Measurements from ENCODE around the gene CHST14. TPM values are rescaled to one million over a fixed set of nuclear protein-coding genes. Genes with fewer than 3 reads are reported as not detected.

CHST14 gene
- polyA plus RNA-seq, 1 of the 3 experiments (the other 2 are of a cell fraction), result 43.2 TPM

DNA sequence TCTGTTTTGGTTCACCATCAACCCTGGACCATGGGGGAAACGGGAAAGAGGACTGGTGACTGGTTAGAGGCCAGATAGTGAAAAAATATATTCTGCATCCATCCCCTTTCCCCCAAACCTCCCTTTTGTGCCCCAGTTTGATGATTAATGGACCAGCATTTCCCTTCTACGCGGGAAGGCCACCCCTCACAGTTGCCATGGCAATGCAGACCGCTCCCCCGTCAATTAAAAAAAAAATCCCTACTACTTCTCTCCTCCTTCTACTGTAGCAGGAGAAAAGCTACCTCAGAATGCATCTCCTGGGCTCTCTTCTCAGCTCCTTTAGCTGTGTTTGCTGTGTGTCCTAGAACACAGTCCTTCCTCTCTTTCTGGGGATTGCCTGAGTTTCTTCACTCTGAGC is 26.0 kb upstream of the CHST14 start:
- Histone ChIP-seq H3K4me3 (ENCODE audit: low read depth in 2 of 2, low read length in 1 of 2) (no peak overlapping the region), H3K9me2 (no peaks in the 10 kb centered on the region), H3K79me2 (ENCODE audit: insufficient read depth) (peaks cover 74% of the 10 kb centered on the region), H2AFZ (ENCODE audit: low read depth) (no peak overlapping the region), H3K27ac (ENCODE audit: low read depth in 2 of 2, low read length in 1 of 2) (no peak overlapping the region), H3K9me3 (no peaks in the 10 kb centered on the region), H3K27me3 (ENCODE audit: insufficient read depth) (no peaks in the 10 kb centered on the region), H3K9ac (no peak overlapping the region), H3K4me1 (ENCODE audit: control insufficient read depth in 1 of 2, insufficient read depth in 2 of 2, low read depth in 1 of 2, low read length in 1 of 2) (peaks cover 6 to 20% of the 10 kb centered on the region in 2 experiments; a peak in 3 of 4 replicates), H3K4me2 (no peak overlapping the region), H3K36me3 (replicated peaks in 1 of 2; ENCODE audit: control insufficient read depth in 1 of 2, insufficient read depth in 2 of 2, low read length in 1 of 2) (no peaks in the 10 kb centered on the region), H4K20me1 (ENCODE audit: insufficient read depth) (peaks cover 60% of the 10 kb centered on the region), H3F3A (replicated peaks; ENCODE audit: insufficient read depth) (no peaks in the 10 kb centered on the region)
- TF ChIP-seq GABPA (IDR thresholded peaks at IDR 0.05; ENCODE audit: low read depth), result no peak
- TF ChIP-seq JUND (IDR thresholded peaks at IDR 0.05), result no peak
- no peak for TF ChIP-seq ZBTB33 (IDR thresholded peaks at IDR 0.05; ENCODE audit: borderline replicate concordance, low read depth)
- TF ChIP-seq CTCF (IDR thresholded peaks at IDR 0.05), result no peak
- no peak for TF ChIP-seq NFIC (IDR thresholded peaks at IDR 0.05; ENCODE audit: borderline replicate concordance)
- DNase-seq, result no peak
- 95% methylated on average over 4 of the region's 5 CpGs for WGBS (ENCODE audit: low lambda C conversion rate)
- CTCF ChIA-PET, result interaction anchor here (0.9 to 2.3 kb wide), 4 partner anchors 21 to 104 kb away, joined by 3 to 8 read pairs (median 3); partner anchors contain the start of gene CCDC9B
- POLR2A ChIA-PET, result no interaction called here

- Histone ChIP-seq H3K9me2 (no peaks in the 10 kb centered on the region), H3K9me3 (no peaks in the 10 kb centered on the region), H3K27me3 (ENCODE audit: insufficient read depth) (no peaks in the 10 kb centered on the region), H3K9ac (no peak overlapping the region), H3K79me2 (ENCODE audit: insufficient read depth) (peaks cover 82% of the 10 kb centered on the region), H3F3A (replicated peaks; ENCODE audit: insufficient read depth) (no peaks in the 10 kb centered on the region), H3K36me3 (replicated peaks in 1 of 2; ENCODE audit: control insufficient read depth in 1 of 2, insufficient read depth in 2 of 2, low read length in 1 of 2) (no peaks in the 10 kb centered on the region), H4K20me1 (ENCODE audit: insufficient read depth) (peaks cover 66% of the 10 kb centered on the region), H3K4me1 (ENCODE audit: control insufficient read depth in 1 of 2, insufficient read depth in 2 of 2, low read depth in 1 of 2, low read length in 1 of 2) (peaks cover 6 to 18% of the 10 kb centered on the region in 2 experiments; a peak in 3 of 4 replicates), H3K4me2 (no peak overlapping the region), H3K4me3 (ENCODE audit: low read depth in 2 of 2, low read length in 1 of 2) (no peak overlapping the region), H3K27ac (ENCODE audit: low read depth in 2 of 2, low read length in 1 of 2) (no peak overlapping the region), H2AFZ (ENCODE audit: low read depth) (no peak overlapping the region)
- POLR2A ChIA-PET, result no interaction called here
- WGBS (ENCODE audit: low lambda C conversion rate), result 90% methylated on average over 9 of the region's 9 CpGs
- CTCF ChIA-PET, result interaction anchor here (0.6 to 2.3 kb wide), 4 partner anchors 21 to 186 kb away, joined by 3 to 8 read pairs (median 3); partner anchors contain the start of gene CCDC9B
- no peak for DNase-seq
- TF ChIP-seq CTCF (IDR thresholded peaks at IDR 0.05) (no peak), FOSL2 (IDR thresholded peaks at IDR 0.05; ENCODE audit: borderline replicate concordance, low read depth) (no peak), ZBTB33 (IDR thresholded peaks at IDR 0.05; ENCODE audit: borderline replicate concordance, low read depth) (no peak), ELF1 (IDR thresholded peaks at IDR 0.05) (no peak), FOXM1 (IDR thresholded peaks at IDR 0.05; ENCODE audit: low read depth) (no peak), EP300 (IDR thresholded peaks at IDR 0.05; ENCODE audit: borderline replicate concordance in 1 of 2, low read depth in 1 of 2, low read length in 1 of 2) (no peak), TAF1 (IDR thresholded peaks at IDR 0.05; ENCODE audit: borderline replicate concordance, low read depth, low read length) (no peak), RXRA (IDR thresholded peaks at IDR 0.05; ENCODE audit: borderline replicate concordance, low read depth) (no peak), MAX (IDR thresholded peaks at IDR 0.05; ENCODE audit: low read depth) (no peak)
- TF ChIP-seq, protein P1, sequence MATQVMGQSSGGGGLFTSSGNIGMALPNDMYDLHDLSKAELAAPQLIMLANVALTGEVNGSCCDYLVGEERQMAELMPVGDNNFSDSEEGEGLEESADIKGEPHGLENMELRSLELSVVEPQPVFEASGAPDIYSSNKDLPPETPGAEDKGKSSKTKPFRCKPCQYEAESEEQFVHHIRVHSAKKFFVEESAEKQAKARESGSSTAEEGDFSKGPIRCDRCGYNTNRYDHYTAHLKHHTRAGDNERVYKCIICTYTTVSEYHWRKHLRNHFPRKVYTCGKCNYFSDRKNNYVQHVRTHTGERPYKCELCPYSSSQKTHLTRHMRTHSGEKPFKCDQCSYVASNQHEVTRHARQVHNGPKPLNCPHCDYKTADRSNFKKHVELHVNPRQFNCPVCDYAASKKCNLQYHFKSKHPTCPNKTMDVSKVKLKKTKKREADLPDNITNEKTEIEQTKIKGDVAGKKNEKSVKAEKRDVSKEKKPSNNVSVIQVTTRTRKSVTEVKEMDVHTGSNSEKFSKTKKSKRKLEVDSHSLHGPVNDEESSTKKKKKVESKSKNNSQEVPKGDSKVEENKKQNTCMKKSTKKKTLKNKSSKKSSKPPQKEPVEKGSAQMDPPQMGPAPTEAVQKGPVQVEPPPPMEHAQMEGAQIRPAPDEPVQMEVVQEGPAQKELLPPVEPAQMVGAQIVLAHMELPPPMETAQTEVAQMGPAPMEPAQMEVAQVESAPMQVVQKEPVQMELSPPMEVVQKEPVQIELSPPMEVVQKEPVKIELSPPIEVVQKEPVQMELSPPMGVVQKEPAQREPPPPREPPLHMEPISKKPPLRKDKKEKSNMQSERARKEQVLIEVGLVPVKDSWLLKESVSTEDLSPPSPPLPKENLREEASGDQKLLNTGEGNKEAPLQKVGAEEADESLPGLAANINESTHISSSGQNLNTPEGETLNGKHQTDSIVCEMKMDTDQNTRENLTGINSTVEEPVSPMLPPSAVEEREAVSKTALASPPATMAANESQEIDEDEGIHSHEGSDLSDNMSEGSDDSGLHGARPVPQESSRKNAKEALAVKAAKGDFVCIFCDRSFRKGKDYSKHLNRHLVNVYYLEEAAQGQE (IDR thresholded peaks at IDR 0.05; ENCODE audit: low read depth, low read length), result no peak
Observed at GRCh38 chr15:40445421-40445922, 25.3 kb upstream of the CHST14 start.

Measured in SK-N-SH (cell line).